Nephron progenitor cell (in vitro differentiated cells): ENCODE measurements around the gene ZSWIM6.

Experiments
- DNase-seq: peaks from one replicate; pipeline ENCODE4 v3.0.0; 2021
- H3K27ac Mint-ChIP-seq: 2 replicates; pipeline ENCODE4 v1.8.0; 2021; ENCODE audit warnings: mild to moderate bottlenecking, moderate library complexity, mixed read lengths
- H3K27me3 Mint-ChIP-seq: 2 replicates; pipeline ENCODE4 v1.8.0; 2021; ENCODE audit warnings: mild to moderate bottlenecking, low read depth, mixed read lengths; ENCODE audit not compliant: poor library complexity
- H3K36me3 Mint-ChIP-seq: 2 replicates; pipeline ENCODE4 v1.8.0; 2021; ENCODE audit warnings: low read depth, mixed read lengths
- H3K4me1 Mint-ChIP-seq: 2 replicates; pipeline ENCODE4 v1.8.0; 2021; ENCODE audit warnings: mixed read lengths
- H3K4me3 Mint-ChIP-seq: 2 replicates; pipeline ENCODE4 v1.8.0; 2021; ENCODE audit warnings: mild to moderate bottlenecking, moderate library complexity, mixed read lengths
- H3K9me3 Mint-ChIP-seq: 2 replicates; pipeline ENCODE4 v1.8.0; 2021; ENCODE audit warnings: mild to moderate bottlenecking, moderate library complexity, mixed read lengths
- CTCF ChIP-seq: fragments of 200-600 bp; sonication (generic); IDR thresholded peaks from 2 replicates; pipeline ENCODE4 v1.5.0; 2021; ENCODE audit warnings: antibody characterized with exemption

ZSWIM6 gene

GRCh38 chr5:61353293-61353692, 21.2 kb downstream of the ZSWIM6 start:
- Mint-ChIP-seq H3K4me1 (peaks cover 25% of the 10 kb centered on the region), H3K27ac (peak overlapping the region; percentile 2), H3K27me3 (peaks cover 4% of the 10 kb centered on the region), H3K36me3 (peaks cover 23% of the 10 kb centered on the region), H3K9me3 (peaks cover 12% of the 10 kb centered on the region), H3K4me3 (no peak overlapping the region)
- DNase-seq = no peak
- no peak for TF ChIP-seq CTCF

GRCh38 chr5:61354199-61354598, 22.1 kb downstream of the ZSWIM6 start:
- no peak overlapping the region for H3K27ac Mint-ChIP-seq
- DNase-seq = no peak
- peaks cover 23% of the 10 kb centered on the region for H3K36me3 Mint-ChIP-seq
- TF ChIP-seq CTCF = no peak
- peaks cover 16% of the 10 kb centered on the region for H3K9me3 Mint-ChIP-seq
- peaks cover 4% of the 10 kb centered on the region for H3K27me3 Mint-ChIP-seq
- peaks cover 24% of the 10 kb centered on the region for H3K4me1 Mint-ChIP-seq
- no peak overlapping the region for H3K4me3 Mint-ChIP-seq

DNA sequence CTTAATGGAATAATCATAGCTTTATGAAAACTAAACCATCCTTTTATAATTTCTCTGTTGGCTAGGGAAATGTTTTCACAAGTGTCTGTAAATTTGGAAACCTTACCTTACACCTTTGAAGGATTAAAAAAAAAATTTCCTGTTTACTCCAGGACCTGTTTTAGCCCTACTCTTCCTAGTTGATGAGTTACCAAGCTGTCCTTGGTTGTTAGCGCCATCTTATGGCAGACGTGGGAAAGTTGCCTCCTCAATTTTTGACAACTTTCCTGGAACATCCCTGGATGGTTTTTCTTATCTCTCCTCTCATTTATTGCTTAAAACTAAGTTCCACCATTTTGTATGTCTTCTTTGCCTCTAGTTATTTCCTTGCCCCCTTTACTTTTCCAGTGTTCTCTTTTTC, 25.7 kb downstream of the ZSWIM6 start:
- no peak for TF ChIP-seq CTCF
- Mint-ChIP-seq H3K27me3 (no peaks in the 10 kb centered on the region), H3K4me3 (no peak overlapping the region), H3K4me1 (peaks cover 16% of the 10 kb centered on the region), H3K27ac (no peak overlapping the region), H3K9me3 (peaks cover 16% of the 10 kb centered on the region), H3K36me3 (peaks cover 47% of the 10 kb centered on the region)
- no peak for DNase-seq

- peaks cover 29% of the 10 kb centered on the region for H3K4me1 Mint-ChIP-seq
- H3K27ac Mint-ChIP-seq = peak overlapping the region; percentile 38
- H3K36me3 Mint-ChIP-seq = peaks cover 50% of the 10 kb centered on the region
- H3K9me3 Mint-ChIP-seq = peaks cover 7% of the 10 kb centered on the region
- no peak overlapping the region for H3K4me3 Mint-ChIP-seq
- DNase-seq = no peak
- H3K27me3 Mint-ChIP-seq = peaks cover 2% of the 10 kb centered on the region
- TF ChIP-seq CTCF = no peak
Measured at GRCh38 chr5:61362796-61363368, 30.8 kb downstream of the ZSWIM6 start.

DNA sequence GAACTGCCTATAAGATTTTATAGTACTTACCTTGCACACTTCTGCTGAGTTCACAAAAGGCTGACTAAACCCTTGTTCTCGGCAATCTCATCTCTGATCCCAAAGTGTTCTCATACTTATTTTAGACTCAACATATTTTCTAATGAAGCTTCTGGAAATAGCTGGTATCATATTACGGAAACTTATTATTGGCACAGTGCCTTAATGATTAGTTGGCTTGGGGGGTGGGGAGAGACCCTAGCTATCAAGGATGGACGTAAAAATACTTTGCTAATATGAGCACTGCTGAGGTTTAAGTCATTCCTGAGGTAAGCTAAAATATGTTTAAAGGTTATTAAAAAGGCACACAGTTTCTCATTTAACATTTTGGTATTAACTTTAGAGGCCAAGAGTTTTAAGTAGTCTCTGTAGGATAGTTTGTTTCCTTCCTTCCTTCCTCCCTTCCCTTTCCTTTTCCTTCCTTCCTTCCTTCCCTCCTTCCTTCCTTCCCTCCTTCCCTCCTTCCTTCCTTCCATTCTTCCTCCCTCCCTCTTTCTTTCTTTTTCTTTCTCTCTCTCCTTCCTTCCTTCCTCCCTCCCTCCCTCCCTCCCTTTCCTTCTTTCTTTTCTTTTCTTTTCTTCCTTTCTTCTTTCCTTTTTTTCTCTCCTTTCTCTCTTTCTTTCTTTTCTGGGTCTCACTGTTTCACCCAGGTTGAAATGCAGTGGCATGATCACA, 31.5 kb downstream of the ZSWIM6 start:
- no peak for DNase-seq
- Mint-ChIP-seq H3K4me1 (peaks cover 29% of the 10 kb centered on the region), H3K4me3 (no peak overlapping the region), H3K27ac (no peak overlapping the region), H3K9me3 (peaks cover 4% of the 10 kb centered on the region), H3K36me3 (peaks cover 47% of the 10 kb centered on the region), H3K27me3 (peaks cover 2% of the 10 kb centered on the region)
- TF ChIP-seq CTCF = no peak
